A673 (cell line): ENCODE measurements around the gene BET1. TPM values are rescaled to one million over a fixed set of nuclear protein-coding genes. Genes with fewer than 3 reads are reported as not detected.

Experiments used
- BruUV-seq: library from RNA; stranded (reverse); fragments of 400-500 nt; replicated peaks from 2 replicates; lab custom pipeline; 2021; lab: Mats Ljungman, UMichigan
- CTCF ChIA-PET: fragments of 300-600 bp; sonication (Branson Sonifier 250); formaldehyde crosslinking; loops from one replicate; lab custom pipeline; 2022; ENCODE audit warnings: antibody characterized with exemption; lab: Charles Lee
- POLR2A ChIA-PET: fragments of 300-600 bp; sonication (Branson Sonifier 250); formaldehyde crosslinking; loops from one replicate; lab custom pipeline; 2022; ENCODE audit warnings: antibody characterized with exemption; ENCODE audit not compliant: low non-redundant PET; lab: Charles Lee
- DNase-seq: peaks from one replicate; pipeline ENCODE4 v3.0.0-alpha.2; 2015; ENCODE audit warnings: low spot score
- H3K27ac ChIP-seq: fragments of 200-600 bp; sonication (generic); 2 replicates; pipeline ENCODE4 v1.5.1; 2016; ENCODE audit warnings: mixed run types, low read depth, mild to moderate bottlenecking, mixed read lengths, antibody characterized with exemption, low read length; ENCODE audit not compliant: poor library complexity, severe bottlenecking
- H3K27me3 ChIP-seq: fragments of 200-600 bp; sonication (generic); replicated peaks from 2 replicates; pipeline ENCODE4 v1.6.1; 2017; ENCODE audit warnings: mixed run types, low read depth, mild to moderate bottlenecking, mixed read lengths, antibody characterized with exemption, low read length; ENCODE audit not compliant: insufficient read depth, poor library complexity
- H3K36me3 ChIP-seq: fragments of 200-600 bp; sonication (generic); 2 replicates; pipeline ENCODE4 v1.6.1; 2016; ENCODE audit warnings: mixed run types, mild to moderate bottlenecking, mixed read lengths, antibody characterized with exemption, low read length; ENCODE audit not compliant: insufficient read depth, poor library complexity, severe bottlenecking
- H3K4me1 ChIP-seq: fragments of 200-600 bp; sonication (generic); 2 replicates; pipeline ENCODE4 v1.6.1; 2017; ENCODE audit warnings: mixed run types, mild to moderate bottlenecking, mixed read lengths, antibody characterized with exemption, low read length; ENCODE audit not compliant: insufficient read depth, poor library complexity, severe bottlenecking
- H3K4me3 ChIP-seq: fragments of 200-600 bp; sonication (generic); 2 replicates; pipeline ENCODE4 v1.5.1; 2016; ENCODE audit warnings: low read depth, mixed run types, mild to moderate bottlenecking, mixed read lengths, low read length; ENCODE audit not compliant: poor library complexity, severe bottlenecking
- H3K9me3 ChIP-seq: fragments of 200-600 bp; sonication (generic); 2 replicates; pipeline ENCODE4 v1.6.1; 2016; ENCODE audit warnings: mixed run types, low read depth, mild to moderate bottlenecking, mixed read lengths, antibody characterized with exemption, low read length; ENCODE audit not compliant: poor library complexity, severe bottlenecking
- EZH2 ChIP-seq: fragments of 200-600 bp; sonication (generic); IDR thresholded peaks from 2 replicates; pipeline ENCODE4 v1.6.1; 2017; ENCODE audit warnings: borderline replicate concordance, low read depth, mild to moderate bottlenecking, mixed read lengths, antibody characterized with exemption, low read length; ENCODE audit not compliant: poor library complexity, severe bottlenecking
- intact Hi-C: fragments of 100-400 bp; cut with micrococcal nuclease; formaldehyde crosslinking; loops from one replicate; pipeline ENCODE4 v1.10.0; 2022; ENCODE audit not compliant: unreplicated experiment
- total RNA-seq: library from RNA; stranded (reverse); gene quantifications from 2 replicates; pipeline ENCODE4 v1.2.3, GENCODE V29; 2021
- TF ChIP-seq, protein P1 (sequence below): fragments of 300-800, 200-600 bp; sonication (generic); conservative IDR thresholded peaks from 2 replicates; pipeline ENCODE4 v1.5.1; 2017; ENCODE audit warnings: low read depth, mild to moderate bottlenecking, antibody characterized with exemption, low read length, moderate library complexity, mixed read lengths

BET1 gene
- total RNA-seq, 1 experiment from 2014 or later, result 19.2 TPM

DNA sequence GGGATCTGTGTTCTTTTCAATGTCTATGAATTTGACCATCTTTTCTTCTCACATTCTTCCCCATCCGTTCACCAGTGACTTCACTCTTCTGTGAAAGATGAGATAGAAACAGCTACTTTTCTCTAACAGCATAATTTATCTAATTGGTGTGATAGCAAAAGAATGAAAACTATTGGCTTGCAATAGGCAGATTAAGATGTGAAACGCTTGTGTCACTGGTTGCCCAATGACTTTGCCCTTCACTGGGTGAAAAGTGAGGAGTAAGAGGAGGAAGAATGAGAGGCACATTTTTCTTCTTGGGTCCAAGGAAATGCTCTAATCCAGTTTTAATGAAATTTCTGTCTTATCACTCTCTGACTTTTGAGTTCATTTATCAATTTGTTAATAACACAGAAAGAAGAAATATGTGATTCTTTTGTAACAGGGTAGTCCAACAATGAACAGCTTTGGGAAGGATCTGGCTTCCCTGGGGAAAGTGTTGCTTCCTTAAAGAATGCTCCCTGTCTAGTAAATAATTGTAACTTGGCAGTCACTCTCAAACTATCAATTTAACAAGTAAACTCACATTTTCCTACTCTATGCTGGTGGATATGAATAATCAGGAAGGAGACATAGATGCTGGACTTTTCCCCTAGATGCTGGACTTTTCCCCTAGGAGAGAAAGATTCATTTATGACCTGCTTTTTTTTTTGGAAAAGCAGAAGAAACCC, 35.1 kb downstream of the BET1 start:
- DNase-seq, result no peak
- intact Hi-C loops, result no loop called here
- CTCF ChIA-PET, result no interaction called here

DNA sequence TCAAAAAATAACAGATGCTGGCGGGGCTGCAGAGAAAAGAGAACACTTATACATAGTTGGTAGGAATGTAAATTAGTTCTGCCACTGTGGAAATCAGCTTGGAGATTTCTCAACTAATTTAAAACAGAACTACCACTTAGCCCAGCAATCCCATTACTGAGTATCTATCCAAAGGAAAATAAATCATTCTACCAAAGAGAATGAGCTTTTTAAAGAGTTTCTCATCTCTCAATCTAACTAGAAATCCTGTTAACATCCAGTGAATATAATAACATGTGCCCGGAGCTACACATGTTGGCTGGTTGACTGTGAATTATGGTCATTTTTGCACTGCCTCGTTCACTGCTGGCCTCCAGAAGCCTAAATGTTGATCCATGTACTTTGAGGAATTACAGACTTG, 39.3 kb downstream of the BET1 start:
- CTCF ChIA-PET, result no interaction called here
- POLR2A ChIA-PET, result interaction anchor here (0.7 kb wide), 1 partner anchor 43 kb away, joined by 3 read pairs; no protein-coding TSS in a partner anchor
- intact Hi-C loops, result no loop called here
- H3K27me3 ChIP-seq, result no peaks in the 10 kb centered on the region
- TF ChIP-seq, protein P1, sequence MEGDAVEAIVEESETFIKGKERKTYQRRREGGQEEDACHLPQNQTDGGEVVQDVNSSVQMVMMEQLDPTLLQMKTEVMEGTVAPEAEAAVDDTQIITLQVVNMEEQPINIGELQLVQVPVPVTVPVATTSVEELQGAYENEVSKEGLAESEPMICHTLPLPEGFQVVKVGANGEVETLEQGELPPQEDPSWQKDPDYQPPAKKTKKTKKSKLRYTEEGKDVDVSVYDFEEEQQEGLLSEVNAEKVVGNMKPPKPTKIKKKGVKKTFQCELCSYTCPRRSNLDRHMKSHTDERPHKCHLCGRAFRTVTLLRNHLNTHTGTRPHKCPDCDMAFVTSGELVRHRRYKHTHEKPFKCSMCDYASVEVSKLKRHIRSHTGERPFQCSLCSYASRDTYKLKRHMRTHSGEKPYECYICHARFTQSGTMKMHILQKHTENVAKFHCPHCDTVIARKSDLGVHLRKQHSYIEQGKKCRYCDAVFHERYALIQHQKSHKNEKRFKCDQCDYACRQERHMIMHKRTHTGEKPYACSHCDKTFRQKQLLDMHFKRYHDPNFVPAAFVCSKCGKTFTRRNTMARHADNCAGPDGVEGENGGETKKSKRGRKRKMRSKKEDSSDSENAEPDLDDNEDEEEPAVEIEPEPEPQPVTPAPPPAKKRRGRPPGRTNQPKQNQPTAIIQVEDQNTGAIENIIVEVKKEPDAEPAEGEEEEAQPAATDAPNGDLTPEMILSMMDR, result no peak
- no peak for TF ChIP-seq EZH2
- H3K4me3 ChIP-seq, result no peak overlapping the region
- no peaks in the 10 kb centered on the region for H3K4me1 ChIP-seq
- no TSS peak for BruUV-seq
- no peak overlapping the region for H3K27ac ChIP-seq
- DNase-seq, result peak; percentile 32
- no peaks in the 10 kb centered on the region for H3K36me3 ChIP-seq
- no peaks in the 10 kb centered on the region for H3K9me3 ChIP-seq

More for the DNA sequence above, 35.1 kb downstream of the BET1 start:
- Histone ChIP-seq H3K4me3 (no peak overlapping the region), H3K4me1 (no peaks in the 10 kb centered on the region), H3K27me3 (no peaks in the 10 kb centered on the region), H3K9me3 (no peaks in the 10 kb centered on the region), H3K36me3 (no peaks in the 10 kb centered on the region), H3K27ac (no peak overlapping the region)
- BruUV-seq, result no TSS peak
- POLR2A ChIA-PET, result no interaction called here
- no peak for TF ChIP-seq EZH2
- TF ChIP-seq, protein P1, result no peak

GRCh38 chr7:93964262-93964661, 39.9 kb downstream of the BET1 start:
- Histone ChIP-seq H3K4me3 (no peak overlapping the region), H3K27ac (no peak overlapping the region), H3K4me1 (no peaks in the 10 kb centered on the region), H3K27me3 (no peaks in the 10 kb centered on the region), H3K36me3 (no peaks in the 10 kb centered on the region), H3K9me3 (no peaks in the 10 kb centered on the region)
- intact Hi-C loops, result no loop called here
- BruUV-seq, result no TSS peak
- ChIA-PET POLR2A (no interaction called here), CTCF (no interaction called here)
- no peak for DNase-seq
- no peak for TF ChIP-seq EZH2
- TF ChIP-seq, protein P1, result no peak
